GM18520 (cell line): ENCODE data around the gene GLIS1.

Experiments used
- ATAC-seq: cut with Tn5 transposase; IDR thresholded peaks from one replicate; pipeline ENCODE4 v1.9.1; 2021; ENCODE audit not compliant: unreplicated experiment

GLIS1 gene

GRCh38 chr1:53619367-53620060 is 119.5 kb downstream of the GLIS1 start:
- ATAC-seq, result no peak

- no peak for ATAC-seq
Observed at GRCh38 chr1:53618500-53619366, 120.2 kb downstream of the GLIS1 start.

DNA sequence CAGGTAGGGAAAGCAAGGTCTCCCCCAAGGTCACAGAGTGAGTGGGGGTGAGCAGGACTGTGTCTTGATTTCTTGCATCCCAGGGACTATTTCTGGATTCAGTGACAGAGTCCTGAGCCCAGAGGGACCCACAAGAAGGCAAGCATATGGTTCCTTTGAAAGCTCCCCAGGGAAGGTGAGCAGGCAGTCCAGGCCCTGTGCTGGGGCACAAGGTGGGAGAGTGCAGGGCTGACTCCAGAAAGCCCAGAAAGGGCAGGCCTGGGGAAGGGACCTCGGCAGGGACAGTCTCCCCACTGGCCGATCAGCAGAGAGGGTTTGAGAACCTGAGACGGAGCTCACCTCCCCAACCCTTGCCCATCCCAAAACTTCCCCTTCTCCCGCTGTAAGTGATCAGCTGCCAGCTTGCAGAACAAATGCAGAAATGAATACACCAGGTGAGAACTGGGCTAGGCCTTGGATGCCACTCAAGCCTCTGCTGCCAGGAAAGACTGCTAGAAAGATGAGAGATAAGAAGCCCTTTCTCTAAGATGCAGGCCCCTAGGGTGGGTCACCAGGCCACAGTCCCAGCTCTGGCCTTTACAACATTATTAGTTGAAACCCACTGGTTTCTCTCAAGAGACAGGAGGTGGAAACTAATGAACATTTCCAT is 121.0 kb downstream of the GLIS1 start:
- ATAC-seq, result no peak

- no peak for ATAC-seq
Observed at GRCh38 chr1:53617382-53617781, 121.6 kb downstream of the GLIS1 start.

- ATAC-seq, result no peak
Observed at GRCh38 chr1:53616927-53617326, 122.0 kb downstream of the GLIS1 start.

DNA sequence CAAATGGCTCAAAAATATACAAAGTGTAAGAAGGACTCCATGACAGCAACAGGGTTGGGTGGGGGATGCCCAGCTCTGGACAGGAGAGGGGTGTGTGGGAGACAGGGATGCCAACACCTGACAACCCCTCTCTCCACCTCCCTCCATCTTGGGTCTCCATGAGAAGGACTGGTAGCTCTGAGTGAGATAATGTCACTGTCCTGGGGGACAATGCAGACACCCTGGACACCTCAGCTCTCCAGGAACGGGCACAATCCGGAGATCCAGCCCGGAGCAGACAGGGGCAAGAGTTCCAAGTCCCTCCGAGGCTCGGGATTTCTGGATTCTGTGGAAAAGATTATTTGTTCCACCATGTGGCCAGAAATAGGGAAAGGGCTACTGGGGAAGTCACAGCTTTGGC is 122.5 kb downstream of the GLIS1 start:
- ATAC-seq, result no peak

DNA sequence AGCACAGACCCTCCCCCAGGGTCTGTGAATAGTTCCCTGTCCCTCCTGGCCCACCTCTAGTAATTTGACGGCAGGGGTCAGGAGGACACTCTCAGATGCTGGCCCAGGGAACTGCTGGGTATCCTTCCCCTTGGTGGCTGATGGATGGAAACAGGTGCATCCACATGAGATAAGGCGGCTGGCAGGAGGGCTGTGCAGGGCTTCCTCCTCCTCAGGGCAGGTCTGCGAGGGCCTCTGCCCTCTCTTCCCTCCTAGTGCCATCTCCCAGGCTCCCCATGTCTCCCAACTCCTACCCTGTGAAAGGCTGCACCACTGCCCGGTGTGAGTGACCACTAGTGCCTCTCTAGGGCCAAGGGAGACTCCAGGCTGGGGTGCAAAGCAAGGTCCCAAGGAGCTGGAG is 123.9 kb downstream of the GLIS1 start:
- no peak for ATAC-seq

GRCh38 chr1:53614231-53615021 is 124.5 kb downstream of the GLIS1 start:
- no peak for ATAC-seq

DNA sequence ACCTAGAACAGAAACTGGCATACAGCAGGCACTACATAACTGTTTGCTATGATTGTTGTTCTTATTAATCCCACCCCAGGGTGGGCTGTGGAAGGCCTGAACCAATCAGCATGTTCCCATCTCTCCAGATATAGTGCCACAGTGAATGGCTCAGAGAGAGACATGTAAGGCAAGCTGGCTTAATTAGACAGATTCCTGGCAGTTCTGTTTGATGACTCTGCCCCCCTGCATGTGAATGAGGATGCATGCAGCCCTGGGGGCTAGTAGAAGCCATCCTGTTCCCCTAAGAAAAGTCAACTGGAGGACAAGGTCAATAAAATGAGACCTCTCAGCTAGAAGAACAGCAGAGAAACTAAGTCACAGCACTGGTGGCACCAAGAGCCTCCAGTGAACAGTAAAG is 130.3 kb downstream of the GLIS1 start:
- ATAC-seq, result no peak

DNA sequence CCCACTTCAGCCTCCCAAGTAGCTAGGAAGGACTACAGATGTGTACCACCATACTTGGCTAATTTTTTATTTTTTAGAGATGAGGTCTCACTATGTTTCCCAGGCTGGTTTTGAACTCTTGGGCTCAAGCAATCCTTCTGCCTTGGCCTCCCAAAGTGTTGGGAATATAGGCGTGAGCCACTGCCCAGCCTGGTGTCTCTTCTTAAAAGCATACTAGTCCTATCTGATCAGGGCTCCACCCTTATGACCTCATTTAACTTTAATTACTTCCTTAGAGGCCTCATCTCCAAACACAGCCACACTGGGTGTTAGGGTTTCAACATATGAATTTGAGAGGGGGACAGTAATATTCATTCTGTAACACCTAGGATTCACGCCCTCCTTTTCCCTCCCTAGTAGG is 130.9 kb downstream of the GLIS1 start:
- ATAC-seq, result no peak

- no peak for ATAC-seq
Observed at GRCh38 chr1:53606651-53607051, 132.3 kb downstream of the GLIS1 start.

- no peak for ATAC-seq
Observed at GRCh38 chr1:53606197-53606596, 132.8 kb downstream of the GLIS1 start.

- no peak for ATAC-seq
Observed at GRCh38 chr1:53605181-53605580, 133.8 kb downstream of the GLIS1 start.

GRCh38 chr1:53604291-53604919 is 134.6 kb downstream of the GLIS1 start:
- no peak for ATAC-seq

- ATAC-seq, result no peak
Observed at GRCh38 chr1:53603431-53603830, 135.5 kb downstream of the GLIS1 start.

- no peak for ATAC-seq
Observed at GRCh38 chr1:53601867-53602775, 136.8 kb downstream of the GLIS1 start.

GRCh38 chr1:53601031-53601745 is 137.8 kb downstream of the GLIS1 start:
- no peak for ATAC-seq

DNA sequence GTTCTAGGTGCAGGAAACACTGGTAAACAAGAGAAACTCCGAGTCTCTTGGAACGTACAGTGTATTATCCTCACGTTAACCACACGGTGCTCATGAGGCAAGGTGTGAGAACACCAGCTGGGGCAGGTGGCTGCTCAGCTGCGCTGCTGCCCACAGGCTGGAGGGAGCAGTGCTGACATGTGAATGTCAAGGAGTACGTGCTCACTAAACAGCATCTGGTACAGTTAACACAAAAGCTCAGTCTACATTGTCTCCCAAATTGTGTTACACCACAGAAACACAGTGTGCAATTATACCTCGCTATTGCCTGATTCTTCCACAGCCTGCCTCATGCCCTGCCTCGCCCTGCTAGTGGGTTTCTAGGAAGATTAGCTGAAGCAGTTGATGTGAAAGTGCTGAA is 138.4 kb downstream of the GLIS1 start:
- ATAC-seq, result peak; percentile 56

DNA sequence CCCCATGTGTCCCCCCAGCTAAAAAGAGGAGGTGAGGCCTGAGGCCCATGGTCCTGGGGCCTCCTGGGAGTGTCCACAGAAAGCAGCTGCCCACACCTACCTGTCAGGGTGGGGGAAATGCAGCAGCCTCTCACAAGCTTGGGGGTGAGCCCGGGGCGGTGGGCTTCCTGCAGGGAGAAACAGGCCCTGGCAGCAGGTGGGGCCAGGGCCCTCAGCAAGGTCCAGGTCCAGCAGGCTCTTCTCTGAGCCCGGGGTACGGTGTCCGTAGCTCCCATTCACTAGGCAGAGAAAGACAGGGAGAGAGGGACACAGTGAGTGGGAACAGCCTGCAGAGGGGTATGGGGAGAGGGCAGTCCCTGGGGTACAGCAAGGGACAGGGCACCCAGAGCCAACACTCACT is 139.0 kb downstream of the GLIS1 start:
- ATAC-seq, result no peak
